ENCODE results near the gene MACROD2.

- TF ChIP-seq SP1 (IDR thresholded peaks at IDR 0.05) (no peak), CTCF (IDR thresholded peaks at IDR 0.05; ENCODE audit: low read depth, low read length, missing input control) (no peak), FOXA1 (IDR thresholded peaks at IDR 0.05) (no peak), EGR1 (IDR thresholded peaks at IDR 0.05; ENCODE audit: low read depth in 2 of 2) (no peak), RXRA (IDR thresholded peaks at IDR 0.05) (no peak), TAF1 (conservative IDR thresholded peaks at IDR 0.05) (no peak)
- TF ChIP-seq, protein P1, sequence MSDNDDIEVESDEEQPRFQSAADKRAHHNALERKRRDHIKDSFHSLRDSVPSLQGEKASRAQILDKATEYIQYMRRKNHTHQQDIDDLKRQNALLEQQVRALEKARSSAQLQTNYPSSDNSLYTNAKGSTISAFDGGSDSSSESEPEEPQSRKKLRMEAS (IDR thresholded peaks at IDR 0.05) = no peak
Measured at GRCh38 chr20:15346657-15347280, 1351.5 kb downstream of the MACROD2 start.

Measured in liver (tissue), 3 donors.